GM12878 (cell line): ENCODE measurements around the gene SELPLG. TPM values are rescaled to one million over a fixed set of nuclear protein-coding genes. Genes with fewer than 3 reads are reported as not detected.
A peak's percentile ranks its signal among the peaks of the same experiment; 100 is the strongest.

Experiments used
- BRCA1 ChIP-seq: IDR thresholded peaks from 2 replicates; pipeline ENCODE4 v1.6.1; 2011; ENCODE audit warnings: low read depth, low read length, improper control_type of control experiment
- EZH2 ChIP-seq: IDR thresholded peaks from 2 replicates; pipeline ENCODE4 v1.6.1; 2012; ENCODE audit warnings: low read depth, mild to moderate bottlenecking, control low read depth, inconsistent platforms, low read length, borderline replicate concordance; ENCODE audit not compliant: control insufficient read depth
- NFXL1 ChIP-seq: fragments of 450-650 bp; IDR thresholded peaks from 2 replicates; pipeline ENCODE4 v1.6.1; 2017; ENCODE audit warnings: antibody characterized with exemption, mild to moderate bottlenecking, borderline replicate concordance
- POLR2AphosphoS5 ChIP-seq: IDR thresholded peaks from 2 replicates; pipeline ENCODE4 v1.6.1; 2011; ENCODE audit warnings: mild to moderate bottlenecking, low read length, inconsistent platforms
- polyA plus RNA-seq, 11 experiments: library from polyadenylated mRNA; depleted of rRNA in 4 of 11; unstranded in 6 of 11; stranded (reverse) in 5 of 11; fragments of >200 nt; fragmentation: Nextera tagmentation in 4 of 11; fragmentation: Illumina TruSeq in 1 of 11; extraction: Ambion mirVana in 4 of 11; extraction: Trizol in 1 of 11; gene quantifications; 1 replicate in 1 of 11; 2 replicates in 10 of 11; pipeline versions ENCODE4 v1.2.1 to v1.2.3, GENCODE V29; 2011 to 2016; ENCODE audit warnings: inconsistent platforms in 2 of 11, missing spikeins in 2 of 11, low read depth in 1 of 11
- total RNA-seq, 4 experiments: library from RNA; depleted of rRNA in 3 of 4; stranded (reverse); fragments of >200 nt in 3 of 4; fragmentation: Illumina TruSeq in 1 of 4; extraction: Trizol in 1 of 4; gene quantifications; 2 replicates each; pipeline versions ENCODE4 v1.2.1 to v1.2.3, GENCODE V29; 2013 to 2021
- TF ChIP-seq, protein P1 (sequence below): fragments of 150-350 bp; IDR thresholded peaks from 2 replicates; pipeline ENCODE4 v1.6.1; 2016; ENCODE audit warnings: low read depth, low read length
- TF ChIP-seq, protein P2 (sequence below): fragments of 150-350 bp; IDR thresholded peaks from 2 replicates; pipeline ENCODE4 v1.6.1; 2014; ENCODE audit warnings: mild to moderate bottlenecking, low read depth, low read length

Gene SELPLG
- total and polyA plus RNA-seq, 10 of the 15 experiments (the other 5 are each of a cell fraction or from before 2014, with no cell fraction given), result 3.2 to 32.3 (median 23.9) TPM

DNA sequence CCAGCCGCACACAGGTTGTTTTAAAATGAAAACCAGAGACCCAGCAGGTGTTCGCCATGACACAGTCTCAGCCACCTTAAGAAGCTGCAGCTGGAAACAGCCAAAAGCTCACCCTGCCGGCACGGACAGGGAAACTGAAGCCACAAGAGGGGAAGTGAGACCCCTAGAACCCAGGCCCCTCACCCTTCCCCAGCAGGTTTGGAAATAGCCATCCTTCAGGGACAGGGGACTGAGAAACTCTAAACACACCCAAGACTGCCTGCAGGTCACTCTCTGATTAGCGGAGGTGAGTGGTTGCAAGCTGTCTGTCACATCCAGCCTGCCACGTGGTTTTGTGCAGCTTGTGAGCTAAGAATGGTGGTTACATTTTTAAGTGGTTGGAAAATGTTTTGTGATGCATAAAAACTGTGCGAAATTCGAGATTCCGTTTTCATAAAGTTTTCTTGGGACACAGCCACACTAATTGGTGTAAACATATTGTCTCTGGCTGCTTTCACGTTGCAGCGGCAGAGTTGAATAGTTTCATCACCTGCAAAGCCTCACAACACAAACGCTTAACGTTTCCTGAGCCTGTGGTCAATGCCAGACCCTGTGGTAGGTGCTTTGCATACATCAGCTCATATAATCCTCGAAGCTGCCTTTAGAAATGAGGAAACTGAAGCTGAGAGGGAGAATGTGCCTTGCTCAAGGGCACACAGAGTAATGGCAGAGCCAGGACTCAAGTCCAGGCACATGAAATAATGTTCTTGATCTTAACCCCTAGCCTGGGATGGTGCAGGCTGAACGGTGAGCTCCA is 1.7 kb upstream of the SELPLG start (continued):
- TF ChIP-seq, protein P1, sequence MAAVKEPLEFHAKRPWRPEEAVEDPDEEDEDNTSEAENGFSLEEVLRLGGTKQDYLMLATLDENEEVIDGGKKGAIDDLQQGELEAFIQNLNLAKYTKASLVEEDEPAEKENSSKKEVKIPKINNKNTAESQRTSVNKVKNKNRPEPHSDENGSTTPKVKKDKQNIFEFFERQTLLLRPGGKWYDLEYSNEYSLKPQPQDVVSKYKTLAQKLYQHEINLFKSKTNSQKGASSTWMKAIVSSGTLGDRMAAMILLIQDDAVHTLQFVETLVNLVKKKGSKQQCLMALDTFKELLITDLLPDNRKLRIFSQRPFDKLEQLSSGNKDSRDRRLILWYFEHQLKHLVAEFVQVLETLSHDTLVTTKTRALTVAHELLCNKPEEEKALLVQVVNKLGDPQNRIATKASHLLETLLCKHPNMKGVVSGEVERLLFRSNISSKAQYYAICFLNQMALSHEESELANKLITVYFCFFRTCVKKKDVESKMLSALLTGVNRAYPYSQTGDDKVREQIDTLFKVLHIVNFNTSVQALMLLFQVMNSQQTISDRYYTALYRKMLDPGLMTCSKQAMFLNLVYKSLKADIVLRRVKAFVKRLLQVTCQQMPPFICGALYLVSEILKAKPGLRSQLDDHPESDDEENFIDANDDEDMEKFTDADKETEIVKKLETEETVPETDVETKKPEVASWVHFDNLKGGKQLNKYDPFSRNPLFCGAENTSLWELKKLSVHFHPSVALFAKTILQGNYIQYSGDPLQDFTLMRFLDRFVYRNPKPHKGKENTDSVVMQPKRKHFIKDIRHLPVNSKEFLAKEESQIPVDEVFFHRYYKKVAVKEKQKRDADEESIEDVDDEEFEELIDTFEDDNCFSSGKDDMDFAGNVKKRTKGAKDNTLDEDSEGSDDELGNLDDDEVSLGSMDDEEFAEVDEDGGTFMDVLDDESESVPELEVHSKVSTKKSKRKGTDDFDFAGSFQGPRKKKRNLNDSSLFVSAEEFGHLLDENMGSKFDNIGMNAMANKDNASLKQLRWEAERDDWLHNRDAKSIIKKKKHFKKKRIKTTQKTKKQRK, result no peak
- peak; percentile 99 for TF ChIP-seq POLR2AphosphoS5
- TF ChIP-seq NFXL1, result no peak
- peak; percentile 96; the same call in 1 of the 2 replicates for TF ChIP-seq EZH2
- TF ChIP-seq, protein P2, sequence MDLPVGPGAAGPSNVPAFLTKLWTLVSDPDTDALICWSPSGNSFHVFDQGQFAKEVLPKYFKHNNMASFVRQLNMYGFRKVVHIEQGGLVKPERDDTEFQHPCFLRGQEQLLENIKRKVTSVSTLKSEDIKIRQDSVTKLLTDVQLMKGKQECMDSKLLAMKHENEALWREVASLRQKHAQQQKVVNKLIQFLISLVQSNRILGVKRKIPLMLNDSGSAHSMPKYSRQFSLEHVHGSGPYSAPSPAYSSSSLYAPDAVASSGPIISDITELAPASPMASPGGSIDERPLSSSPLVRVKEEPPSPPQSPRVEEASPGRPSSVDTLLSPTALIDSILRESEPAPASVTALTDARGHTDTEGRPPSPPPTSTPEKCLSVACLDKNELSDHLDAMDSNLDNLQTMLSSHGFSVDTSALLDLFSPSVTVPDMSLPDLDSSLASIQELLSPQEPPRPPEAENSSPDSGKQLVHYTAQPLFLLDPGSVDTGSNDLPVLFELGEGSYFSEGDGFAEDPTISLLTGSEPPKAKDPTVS, result no peak
- TF ChIP-seq BRCA1, result no peak
